GM10847 (cell line): ENCODE measurements around the gene C16orf74.

Experiments
- POLR2A ChIP-seq: IDR thresholded peaks from 2 replicates; pipeline ENCODE4 v1.6.1; 2011; ENCODE audit not compliant: insufficient read length; ENCODE audit errors: extremely low read depth

C16orf74 gene

DNA sequence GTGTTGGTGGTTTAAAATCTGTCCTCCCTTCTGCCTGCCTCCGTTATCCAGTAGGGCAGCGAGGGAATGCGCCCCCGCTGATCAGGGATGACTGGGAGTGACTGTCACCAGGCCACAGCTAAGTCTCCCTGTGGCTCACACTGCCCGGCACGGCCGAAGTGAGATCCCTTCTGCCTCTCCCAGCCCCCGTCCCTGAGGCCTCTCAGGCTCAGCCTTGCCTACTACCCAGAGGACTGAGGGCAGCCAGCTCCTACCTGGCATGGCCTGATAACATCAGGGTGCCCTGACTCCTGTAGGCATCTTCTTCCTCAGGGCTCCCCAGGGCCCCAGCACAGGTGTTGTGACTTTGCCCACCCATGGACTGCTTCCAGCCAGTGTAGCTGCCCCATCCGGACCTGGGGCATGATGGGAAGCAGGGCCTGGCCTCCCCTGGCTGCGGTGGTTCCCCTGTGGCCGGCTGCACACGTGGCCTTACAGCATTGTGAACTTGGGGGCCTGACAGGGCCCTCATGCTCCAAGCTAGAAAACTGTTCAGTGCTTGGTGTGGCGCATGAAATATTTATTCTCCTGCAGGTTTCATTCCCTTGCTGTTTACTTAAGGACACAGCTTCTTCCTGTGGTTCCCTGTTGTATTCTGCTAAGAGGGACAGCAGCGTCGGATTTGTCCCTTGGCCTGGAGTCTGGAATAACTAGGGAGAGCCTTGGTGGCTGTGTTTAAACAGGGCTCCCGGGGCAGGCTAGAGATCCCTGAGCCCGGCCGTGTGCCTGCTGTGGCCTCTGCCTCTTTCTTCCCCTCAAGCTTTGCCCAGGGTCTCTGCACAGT is 92.2 kb downstream of the C16orf74 start:
- TF ChIP-seq POLR2A = no peak

DNA sequence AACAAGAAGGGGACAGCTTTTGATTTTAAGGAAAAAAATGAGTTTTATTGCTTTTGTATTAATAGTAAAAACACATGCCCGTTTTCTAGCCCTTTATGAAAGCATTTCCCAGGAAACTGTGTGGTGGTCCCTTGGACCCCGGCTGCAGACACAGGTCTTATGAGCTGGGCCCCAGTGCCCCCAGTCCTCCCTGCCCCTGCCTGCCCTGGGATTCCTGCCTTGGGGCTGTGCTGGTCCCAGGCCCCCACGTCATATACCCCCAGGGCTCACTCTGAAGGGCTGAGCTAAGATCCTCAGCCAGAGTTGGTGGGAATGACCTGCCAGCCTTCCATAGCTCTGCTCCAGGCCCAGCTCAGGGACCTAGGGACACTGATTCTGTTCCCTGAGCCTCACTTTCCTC is 92.9 kb downstream of the C16orf74 start:
- TF ChIP-seq POLR2A = no peak
